GM18520 (cell line): Measurements from ENCODE around the gene OPN4.

ENCODE experiments used
- ATAC-seq: cut with Tn5 transposase; IDR thresholded peaks from one replicate; pipeline ENCODE4 v1.9.1; 2021; ENCODE audit not compliant: unreplicated experiment

The OPN4 gene

GRCh38 chr10:86698207-86698940 is 44.0 kb downstream of the OPN4 start:
- no peak for ATAC-seq

GRCh38 chr10:86699125-86699524 is 44.8 kb downstream of the OPN4 start:
- no peak for ATAC-seq

GRCh38 chr10:86699541-86699940 is 45.2 kb downstream of the OPN4 start:
- ATAC-seq, result no peak

- ATAC-seq, result no peak
Measured at GRCh38 chr10:86699991-86700840, 45.9 kb downstream of the OPN4 start.

GRCh38 chr10:86700851-86701617 is 46.7 kb downstream of the OPN4 start:
- ATAC-seq, result no peak

GRCh38 chr10:86703176-86703575 is 48.8 kb downstream of the OPN4 start:
- ATAC-seq, result no peak

- no peak for ATAC-seq
Measured at GRCh38 chr10:86705139-86705538, 50.8 kb downstream of the OPN4 start.

GRCh38 chr10:86705905-86706304 is 51.6 kb downstream of the OPN4 start:
- ATAC-seq, result no peak

- ATAC-seq, result no peak
Measured at GRCh38 chr10:86706401-86706841, 52.1 kb downstream of the OPN4 start.

GRCh38 chr10:86706977-86707376 is 52.6 kb downstream of the OPN4 start:
- ATAC-seq, result no peak

GRCh38 chr10:86707505-86707904 is 53.2 kb downstream of the OPN4 start:
- no peak for ATAC-seq

GRCh38 chr10:86708068-86708782 is 53.9 kb downstream of the OPN4 start:
- no peak for ATAC-seq

GRCh38 chr10:86708783-86709380 is 54.5 kb downstream of the OPN4 start:
- no peak for ATAC-seq

GRCh38 chr10:86709396-86710185 is 55.2 kb downstream of the OPN4 start:
- ATAC-seq, result no peak

GRCh38 chr10:86710987-86711512 is 56.7 kb downstream of the OPN4 start:
- peak; percentile 93 for ATAC-seq

- no peak for ATAC-seq
Measured at GRCh38 chr10:86711513-86712316, 57.4 kb downstream of the OPN4 start.

GRCh38 chr10:86712317-86712707 is 58.0 kb downstream of the OPN4 start:
- no peak for ATAC-seq

- no peak for ATAC-seq
Measured at GRCh38 chr10:86715156-86715795, 60.9 kb downstream of the OPN4 start.
